ENCODE data around the gene VPS50.
"Not testable (repeated sequence)": the region's sequence is repeated elsewhere in the genome, so short reads cannot be mapped to it uniquely, and the experiment has no call there.

Gene VPS50

DNA sequence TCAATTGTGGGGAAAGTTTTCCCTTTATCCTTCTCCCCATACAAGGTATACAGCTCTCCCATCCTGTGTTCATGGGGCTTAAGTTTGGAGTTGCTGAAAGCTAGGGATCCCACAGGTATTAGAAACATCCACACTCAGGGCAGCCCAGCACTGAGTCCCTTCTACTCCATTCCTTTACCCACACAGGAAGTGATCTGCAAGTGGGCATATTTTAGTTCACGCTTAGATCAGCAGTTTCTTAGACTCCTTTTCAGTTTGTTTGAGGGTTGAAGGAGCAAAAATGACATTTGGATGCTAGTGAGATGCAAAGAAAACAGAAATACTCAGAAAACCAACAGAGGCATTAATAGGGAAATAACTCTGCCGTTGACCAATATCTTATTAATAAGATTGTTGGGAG is 134.7 kb downstream of the VPS50 start:
- no peak overlapping the region for H3K4me3 ChIP-seq (ENCODE audit: low read depth, low read length)
- H3K4me1 ChIP-seq (ENCODE audit: control insufficient read depth, insufficient read depth, low read length), result no peaks in the 10 kb centered on the region
- H3K27ac ChIP-seq (ENCODE audit: low read depth, low read length), result no peak overlapping the region
- H3K27me3 ChIP-seq (ENCODE audit: control insufficient read depth, insufficient read depth, low read length), result no peaks in the 10 kb centered on the region
- no peak overlapping the region for H3K9ac ChIP-seq (ENCODE audit: low read depth, low read length)
- H3K36me3 ChIP-seq (ENCODE audit: control insufficient read depth, insufficient read depth, low read length), result no peaks in the 10 kb centered on the region
- no peaks in the 10 kb centered on the region for H3K9me3 ChIP-seq (ENCODE audit: control insufficient read depth, insufficient read depth, low read length)

- Histone ChIP-seq H3K4me1 (ENCODE audit: control insufficient read depth, insufficient read depth, low read length) (no peaks in the 10 kb centered on the region), H3K9ac (ENCODE audit: low read depth, low read length) (no peak overlapping the region), H3K4me3 (ENCODE audit: low read depth, low read length) (no peak overlapping the region), H3K27ac (ENCODE audit: low read depth, low read length) (no peak overlapping the region), H3K36me3 (ENCODE audit: control insufficient read depth, insufficient read depth, low read length) (no peaks in the 10 kb centered on the region), H3K9me3 (ENCODE audit: control insufficient read depth, insufficient read depth, low read length) (no peaks in the 10 kb centered on the region), H3K27me3 (ENCODE audit: control insufficient read depth, insufficient read depth, low read length) (no peaks in the 10 kb centered on the region)
These were observed 135.1 kb downstream of the VPS50 start for GRCh38 chr7:93367254-93367653.

- not testable (repeated sequence) for H3K4me1 ChIP-seq (ENCODE audit: control insufficient read depth, insufficient read depth, low read length); H3K9ac ChIP-seq (ENCODE audit: low read depth, low read length); H3K27me3 ChIP-seq (ENCODE audit: control insufficient read depth, insufficient read depth, low read length); H3K9me3 ChIP-seq (ENCODE audit: control insufficient read depth, insufficient read depth, low read length); H3K27ac ChIP-seq (ENCODE audit: low read depth, low read length); H3K36me3 ChIP-seq (ENCODE audit: control insufficient read depth, insufficient read depth, low read length); H3K4me3 ChIP-seq (ENCODE audit: low read depth, low read length)
These were observed 138.8 kb downstream of the VPS50 start for GRCh38 chr7:93370937-93371336.

DNA sequence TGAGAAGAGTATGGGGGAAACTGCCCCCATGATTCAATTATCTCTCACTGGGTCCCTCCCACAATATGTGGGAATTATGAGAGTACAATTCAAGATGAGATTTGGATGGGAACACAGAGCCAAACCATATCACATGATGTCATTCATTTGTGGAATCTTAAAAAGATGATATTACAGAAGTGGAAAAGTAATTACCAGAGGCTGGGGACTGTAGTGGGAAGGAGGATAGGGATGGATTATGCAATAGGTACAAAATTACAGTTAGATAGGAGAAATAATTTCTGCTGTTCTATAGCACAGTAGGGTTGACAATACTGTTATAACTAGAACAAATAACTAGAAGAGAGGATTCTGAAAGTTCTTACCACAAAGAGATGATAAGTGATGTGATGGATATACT is 141.4 kb downstream of the VPS50 start:
- H3K9ac ChIP-seq (ENCODE audit: low read depth, low read length), result no peak overlapping the region
- H3K9me3 ChIP-seq (ENCODE audit: control insufficient read depth, insufficient read depth, low read length), result no peaks in the 10 kb centered on the region
- H3K27ac ChIP-seq (ENCODE audit: low read depth, low read length), result no peak overlapping the region
- H3K4me3 ChIP-seq (ENCODE audit: low read depth, low read length), result no peak overlapping the region
- no peaks in the 10 kb centered on the region for H3K4me1 ChIP-seq (ENCODE audit: control insufficient read depth, insufficient read depth, low read length)
- no peaks in the 10 kb centered on the region for H3K36me3 ChIP-seq (ENCODE audit: control insufficient read depth, insufficient read depth, low read length)
- no peaks in the 10 kb centered on the region for H3K27me3 ChIP-seq (ENCODE audit: control insufficient read depth, insufficient read depth, low read length)

GRCh38 chr7:93374345-93374940 is 142.3 kb downstream of the VPS50 start:
- Histone ChIP-seq H3K9ac (ENCODE audit: low read depth, low read length) (no peak overlapping the region), H3K27me3 (ENCODE audit: control insufficient read depth, insufficient read depth, low read length) (no peaks in the 10 kb centered on the region)

GRCh38 chr7:93375603-93376002 is 143.4 kb downstream of the VPS50 start:
- H3K4me1 ChIP-seq (ENCODE audit: control insufficient read depth, insufficient read depth, low read length), result no peaks in the 10 kb centered on the region
- H3K27me3 ChIP-seq (ENCODE audit: control insufficient read depth, insufficient read depth, low read length), result no peaks in the 10 kb centered on the region
- H3K9ac ChIP-seq (ENCODE audit: low read depth, low read length), result no peak overlapping the region
- no peak overlapping the region for H3K4me3 ChIP-seq (ENCODE audit: low read depth, low read length)
- no peaks in the 10 kb centered on the region for H3K36me3 ChIP-seq (ENCODE audit: control insufficient read depth, insufficient read depth, low read length)
- no peaks in the 10 kb centered on the region for H3K9me3 ChIP-seq (ENCODE audit: control insufficient read depth, insufficient read depth, low read length)
- H3K27ac ChIP-seq (ENCODE audit: low read depth, low read length), result no peak overlapping the region

More at GRCh38 chr7:93374345-93374940, 142.3 kb downstream of the VPS50 start:
- no peaks in the 10 kb centered on the region for H3K4me1 ChIP-seq (ENCODE audit: control insufficient read depth, insufficient read depth, low read length)
- H3K27ac ChIP-seq (ENCODE audit: low read depth, low read length), result no peak overlapping the region
- no peaks in the 10 kb centered on the region for H3K9me3 ChIP-seq (ENCODE audit: control insufficient read depth, insufficient read depth, low read length)
- H3K4me3 ChIP-seq (ENCODE audit: low read depth, low read length), result no peak overlapping the region
- no peaks in the 10 kb centered on the region for H3K36me3 ChIP-seq (ENCODE audit: control insufficient read depth, insufficient read depth, low read length)

DNA sequence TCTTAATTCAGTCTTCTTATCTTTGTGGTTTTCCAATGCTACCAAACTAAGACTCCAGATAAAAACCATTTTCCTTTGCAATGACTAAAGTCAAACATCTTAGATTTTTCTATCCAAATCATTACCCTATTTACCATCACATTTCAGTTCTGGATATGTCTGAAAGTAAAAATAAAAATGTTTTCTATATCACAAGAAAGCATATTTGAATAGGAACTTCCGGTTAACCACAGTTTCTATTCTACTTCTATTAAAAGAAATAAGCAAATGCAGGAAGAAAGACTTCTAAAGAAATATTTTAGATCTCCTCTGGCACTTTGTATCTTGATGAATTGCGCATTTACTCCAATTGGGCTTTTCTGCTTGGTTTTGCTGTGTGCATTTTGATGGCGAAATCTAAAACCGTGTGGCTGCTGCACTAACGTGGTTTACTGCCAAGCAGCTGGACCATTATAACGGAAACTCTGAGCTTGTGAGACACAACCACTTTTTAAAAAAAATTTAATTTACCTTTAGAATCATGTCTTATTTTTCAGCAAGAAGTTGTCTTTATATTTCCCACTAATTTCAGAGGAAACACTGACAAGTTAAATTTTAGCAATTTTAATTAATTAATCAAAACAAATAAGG is 146.1 kb downstream of the VPS50 start:
- H3K4me1 ChIP-seq (ENCODE audit: control insufficient read depth, insufficient read depth, low read length), result no peaks in the 10 kb centered on the region

DNA sequence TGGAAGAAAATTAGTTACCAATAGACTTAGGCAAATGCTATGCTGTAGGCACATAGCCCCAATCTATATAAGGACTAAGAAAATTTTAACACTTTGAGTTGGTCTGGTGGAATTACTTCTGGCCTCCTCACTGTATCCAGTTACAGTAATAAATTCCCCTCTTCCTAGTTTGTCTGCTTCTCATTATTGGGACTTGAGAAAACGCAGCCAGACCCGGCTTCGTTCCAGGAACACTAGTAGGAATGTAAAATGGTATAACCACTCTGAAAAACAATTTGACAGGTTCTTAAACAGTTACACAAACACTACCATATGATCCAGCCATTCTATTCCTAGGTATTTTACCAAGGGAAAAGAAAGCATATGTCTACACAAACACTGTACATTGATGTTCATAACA is 150.2 kb downstream of the VPS50 start:
- H3K36me3 ChIP-seq (ENCODE audit: control insufficient read depth, insufficient read depth, low read length), result no peaks in the 10 kb centered on the region
- no peak overlapping the region for H3K27ac ChIP-seq (ENCODE audit: low read depth, low read length)
- H3K9ac ChIP-seq (ENCODE audit: low read depth, low read length), result no peak overlapping the region
- no peaks in the 10 kb centered on the region for H3K9me3 ChIP-seq (ENCODE audit: control insufficient read depth, insufficient read depth, low read length)
- H3K27me3 ChIP-seq (ENCODE audit: control insufficient read depth, insufficient read depth, low read length), result no peaks in the 10 kb centered on the region; the same call in 1 of the 2 replicates
- no peak overlapping the region for H3K4me3 ChIP-seq (ENCODE audit: low read depth, low read length)
- no peaks in the 10 kb centered on the region for H3K4me1 ChIP-seq (ENCODE audit: control insufficient read depth, insufficient read depth, low read length)

More for the DNA sequence above, 146.1 kb downstream of the VPS50 start:
- no peaks in the 10 kb centered on the region for H3K27me3 ChIP-seq (ENCODE audit: control insufficient read depth, insufficient read depth, low read length)
- H3K4me3 ChIP-seq (ENCODE audit: low read depth, low read length), result no peak overlapping the region
- no peaks in the 10 kb centered on the region for H3K9me3 ChIP-seq (ENCODE audit: control insufficient read depth, insufficient read depth, low read length)
- no peak overlapping the region for H3K9ac ChIP-seq (ENCODE audit: low read depth, low read length)
- H3K36me3 ChIP-seq (ENCODE audit: control insufficient read depth, insufficient read depth, low read length), result no peaks in the 10 kb centered on the region
- H3K27ac ChIP-seq (ENCODE audit: low read depth, low read length), result no peak overlapping the region

DNA sequence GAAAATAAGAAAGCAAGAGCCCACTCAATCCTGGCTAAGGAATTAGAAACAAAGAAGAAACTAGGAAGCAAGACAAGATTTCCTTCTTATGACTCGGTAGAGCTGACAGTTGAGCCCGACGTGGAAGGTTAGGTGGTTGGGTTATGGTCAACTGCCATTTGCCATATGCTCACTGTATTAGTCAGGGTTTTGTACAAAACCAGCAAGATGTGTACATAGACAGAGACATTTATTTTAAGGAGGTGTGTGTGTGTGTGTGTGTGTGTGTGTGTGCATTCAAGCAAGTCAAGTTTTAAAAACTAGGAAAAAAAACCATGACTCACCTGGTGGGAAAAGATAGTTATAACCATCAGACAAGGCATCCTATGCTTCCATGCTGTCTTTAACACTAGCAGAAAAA is 158.5 kb downstream of the VPS50 start:
- Histone ChIP-seq H3K36me3 (ENCODE audit: control insufficient read depth, insufficient read depth, low read length) (no peaks in the 10 kb centered on the region), H3K4me1 (ENCODE audit: control insufficient read depth, insufficient read depth, low read length) (peaks cover 21% of the 10 kb centered on the region), H3K27me3 (ENCODE audit: control insufficient read depth, insufficient read depth, low read length) (no peaks in the 10 kb centered on the region), H3K27ac (ENCODE audit: low read depth, low read length) (no peak overlapping the region), H3K9me3 (ENCODE audit: control insufficient read depth, insufficient read depth, low read length) (no peaks in the 10 kb centered on the region), H3K4me3 (ENCODE audit: low read depth, low read length) (no peak overlapping the region), H3K9ac (ENCODE audit: low read depth, low read length) (no peak overlapping the region)

- Histone ChIP-seq H3K4me1 (ENCODE audit: control insufficient read depth, insufficient read depth, low read length) (peaks cover 21% of the 10 kb centered on the region), H3K9me3 (ENCODE audit: control insufficient read depth, insufficient read depth, low read length) (no peaks in the 10 kb centered on the region), H3K36me3 (ENCODE audit: control insufficient read depth, insufficient read depth, low read length) (no peaks in the 10 kb centered on the region), H3K27me3 (ENCODE audit: control insufficient read depth, insufficient read depth, low read length) (no peaks in the 10 kb centered on the region), H3K27ac (ENCODE audit: low read depth, low read length) (peak overlapping the region; percentile 85), H3K4me3 (ENCODE audit: low read depth, low read length) (no peak overlapping the region), H3K9ac (ENCODE audit: low read depth, low read length) (no peak overlapping the region)
These were observed 160.8 kb downstream of the VPS50 start for GRCh38 chr7:93392984-93393383.

DNA sequence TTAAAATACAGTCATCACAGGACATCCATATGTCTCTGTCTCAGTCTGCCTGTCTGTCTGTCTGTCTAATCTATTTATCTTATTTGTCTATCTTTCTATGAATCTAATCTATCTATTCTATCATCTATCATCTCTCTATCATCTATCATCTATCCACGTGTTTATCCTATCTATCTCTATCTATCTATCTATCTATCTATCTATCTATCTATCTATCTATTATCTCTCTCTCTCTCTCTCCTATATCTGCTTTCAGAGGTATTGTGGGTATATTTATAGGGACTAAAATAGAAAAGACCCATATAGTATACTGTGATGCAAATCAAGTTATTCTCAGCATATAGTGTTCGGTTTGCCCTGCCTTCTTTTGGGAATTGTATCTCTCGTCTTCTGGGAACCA is 167.5 kb downstream of the VPS50 start:
- Histone ChIP-seq H3K27ac (ENCODE audit: low read depth, low read length) (no peak overlapping the region), H3K36me3 (ENCODE audit: control insufficient read depth, insufficient read depth, low read length) (no peaks in the 10 kb centered on the region), H3K4me1 (ENCODE audit: control insufficient read depth, insufficient read depth, low read length) (peaks cover 14% of the 10 kb centered on the region), H3K4me3 (ENCODE audit: low read depth, low read length) (no peak overlapping the region), H3K27me3 (ENCODE audit: control insufficient read depth, insufficient read depth, low read length) (no peaks in the 10 kb centered on the region), H3K9me3 (ENCODE audit: control insufficient read depth, insufficient read depth, low read length) (no peaks in the 10 kb centered on the region), H3K9ac (ENCODE audit: low read depth, low read length) (no peak overlapping the region)

Data from HUES48 (cell line).